HEK293 (cell line): ENCODE data around the gene MT1HL1.

Source experiments
- GLI4 ChIP-seq: fragments of 450-650 bp; formaldehyde crosslinking; IDR thresholded peaks from 2 replicates; pipeline ENCODE4 v1.5.1; 2016; ENCODE audit warnings: missing biosample characterization, missing genetic modification characterization
- HOXD13 ChIP-seq: sonication (generic); formaldehyde crosslinking; IDR thresholded peaks from 2 replicates; pipeline ENCODE4 v1.8.0; 2022; ENCODE audit warnings: missing genetic modification reagents, borderline replicate concordance
- REPIN1 ChIP-seq: fragments of 450-650 bp; formaldehyde crosslinking; IDR thresholded peaks from 2 replicates; pipeline ENCODE4 v1.5.1; 2017; ENCODE audit warnings: missing biosample characterization, missing genetic modification characterization, low read depth
- ZBTB48 ChIP-seq: fragments of 450-650 bp; formaldehyde crosslinking; IDR thresholded peaks from 2 replicates; pipeline ENCODE4 v1.5.1; 2016; ENCODE audit warnings: missing biosample characterization, missing genetic modification characterization
- ZNF157 ChIP-seq: fragments of 450-650 bp; formaldehyde crosslinking; IDR thresholded peaks from 2 replicates; pipeline ENCODE4 v1.5.1; 2016; ENCODE audit warnings: missing biosample characterization, missing genetic modification characterization
- ZNF16 ChIP-seq: fragments of 450-650 bp; formaldehyde crosslinking; IDR thresholded peaks from 2 replicates; pipeline ENCODE4 v1.5.1; 2016; ENCODE audit warnings: low read depth, missing biosample characterization, missing genetic modification characterization
- ZNF274 ChIP-seq, 2 experiments: fragments of 200-500 bp in 1 of 2; fragments of 450-650 bp in 1 of 2; sonication (Bioruptor generic) in 1 of 2; formaldehyde crosslinking in 1 of 2; IDR thresholded peaks; 2 replicates each; pipeline versions ENCODE4 v1.5.1 to v1.6.1; 2014 to 2016; ENCODE audit warnings: borderline replicate concordance in 1 of 2, inconsistent platforms in 1 of 2, low read length in 1 of 2, missing biosample characterization in 1 of 2, missing genetic modification characterization in 1 of 2
- ZNF335 ChIP-seq: fragments of 450-650 bp; formaldehyde crosslinking; conservative IDR thresholded peaks from 2 replicates; pipeline ENCODE4 v1.5.1; 2016; ENCODE audit warnings: missing biosample characterization, missing genetic modification characterization
- ZNF501 ChIP-seq: fragments of 450-650 bp; formaldehyde crosslinking; IDR thresholded peaks from 2 replicates; pipeline ENCODE4 v1.5.1; 2016; ENCODE audit warnings: missing biosample characterization, missing genetic modification characterization
- ZNF571 ChIP-seq: fragments of 450-650 bp; formaldehyde crosslinking; IDR thresholded peaks from 2 replicates; pipeline ENCODE4 v1.5.0; 2017; ENCODE audit warnings: missing biosample characterization, missing genetic modification characterization
- ZNF600 ChIP-seq: fragments of 450-650 bp; formaldehyde crosslinking; IDR thresholded peaks from 2 replicates; pipeline ENCODE4 v1.5.1; 2016; ENCODE audit warnings: missing biosample characterization, missing genetic modification characterization
- ZNF624 ChIP-seq: fragments of 450-650 bp; formaldehyde crosslinking; IDR thresholded peaks from 2 replicates; pipeline ENCODE4 v1.5.1; 2017; ENCODE audit warnings: missing biosample characterization, missing genetic modification characterization
- ZNF747 ChIP-seq: fragments of 450-650 bp; formaldehyde crosslinking; IDR thresholded peaks from 2 replicates; pipeline ENCODE4 v1.5.1; 2016; ENCODE audit warnings: missing biosample characterization, missing genetic modification characterization
- ZNF768 ChIP-seq: fragments of 450-650 bp; formaldehyde crosslinking; IDR thresholded peaks from 2 replicates; pipeline ENCODE4 v1.5.1; 2018; ENCODE audit warnings: missing biosample characterization, mild to moderate bottlenecking, missing genetic modification characterization
- ZNF776 ChIP-seq: fragments of 450-650 bp; formaldehyde crosslinking; IDR thresholded peaks from 2 replicates; pipeline ENCODE4 v1.5.0; 2017; ENCODE audit warnings: missing biosample characterization, missing genetic modification characterization, borderline replicate concordance
- ZNF777 ChIP-seq: fragments of 450-650 bp; formaldehyde crosslinking; IDR thresholded peaks from 2 replicates; pipeline ENCODE4 v1.5.1; 2017; ENCODE audit warnings: missing biosample characterization, missing genetic modification characterization, borderline replicate concordance
- TF ChIP-seq, protein P1 (sequence below): fragments of 450-650 bp; formaldehyde crosslinking; IDR thresholded peaks from 2 replicates; pipeline ENCODE4 v1.5.1; 2016; ENCODE audit warnings: missing biosample characterization, missing genetic modification characterization
- TF ChIP-seq, protein P2 (sequence below): fragments of 450-650 bp; formaldehyde crosslinking; IDR thresholded peaks from 2 replicates; pipeline ENCODE4 v1.5.1; 2016; ENCODE audit warnings: missing biosample characterization, missing genetic modification characterization
- TF ChIP-seq, protein P3 (sequence below): fragments of 450-650 bp; formaldehyde crosslinking; IDR thresholded peaks from 2 replicates; pipeline ENCODE4 v1.5.1; 2017; ENCODE audit warnings: missing biosample characterization, missing genetic modification characterization
- TF ChIP-seq, protein P4 (sequence below): fragments of 450-650 bp; formaldehyde crosslinking; IDR thresholded peaks from 2 replicates; pipeline ENCODE4 v1.5.1; 2017; ENCODE audit warnings: missing biosample characterization, missing genetic modification characterization
- TF ChIP-seq, protein P5 (sequence below): fragments of 450-650 bp; formaldehyde crosslinking; conservative IDR thresholded peaks from 2 replicates; pipeline ENCODE4 v1.5.1; 2016; ENCODE audit warnings: low read depth, missing biosample characterization, missing genetic modification characterization
- TF ChIP-seq, protein P6 (sequence below): fragments of 450-650 bp; formaldehyde crosslinking; IDR thresholded peaks from 2 replicates; pipeline ENCODE4 v1.5.1; 2016; ENCODE audit warnings: missing biosample characterization, missing genetic modification characterization
- TF ChIP-seq, protein P7 (sequence below): fragments of 450-650 bp; formaldehyde crosslinking; IDR thresholded peaks from 2 replicates; pipeline ENCODE4 v1.5.1; 2016; ENCODE audit warnings: missing biosample characterization, missing genetic modification characterization
- TF ChIP-seq, protein P8 (sequence below): fragments of 450-650 bp; formaldehyde crosslinking; IDR thresholded peaks from 2 replicates; pipeline ENCODE4 v1.5.1; 2016; ENCODE audit warnings: missing biosample characterization, missing genetic modification characterization
- TF ChIP-seq, protein P9 (sequence below): fragments of 450-650 bp; formaldehyde crosslinking; optimal IDR thresholded peaks from 2 replicates; pipeline ENCODE3; 2016; ENCODE audit warnings: missing biosample characterization, mild to moderate bottlenecking, missing genetic modification characterization

Gene MT1HL1

DNA sequence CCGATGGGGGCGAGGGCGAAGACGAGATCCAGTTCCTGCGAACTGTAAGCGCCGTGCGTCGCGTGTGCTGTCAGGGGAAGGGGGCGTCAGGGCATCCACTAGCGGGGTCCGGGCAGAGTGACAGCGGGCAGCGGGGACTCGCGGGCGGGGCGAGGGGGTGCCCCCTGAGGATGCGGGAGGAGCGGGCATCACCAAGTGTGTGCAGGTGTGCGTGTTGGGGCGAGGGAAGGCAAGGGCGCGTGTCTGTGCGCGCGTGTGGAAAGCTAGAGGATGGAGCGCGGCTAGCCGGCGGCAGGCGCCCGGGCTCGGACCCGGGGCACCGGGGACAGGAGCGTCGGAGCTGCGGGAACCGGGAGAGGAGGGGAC lies 38.3 kb upstream of the MT1HL1 start (continued):
- TF ChIP-seq, protein P1, sequence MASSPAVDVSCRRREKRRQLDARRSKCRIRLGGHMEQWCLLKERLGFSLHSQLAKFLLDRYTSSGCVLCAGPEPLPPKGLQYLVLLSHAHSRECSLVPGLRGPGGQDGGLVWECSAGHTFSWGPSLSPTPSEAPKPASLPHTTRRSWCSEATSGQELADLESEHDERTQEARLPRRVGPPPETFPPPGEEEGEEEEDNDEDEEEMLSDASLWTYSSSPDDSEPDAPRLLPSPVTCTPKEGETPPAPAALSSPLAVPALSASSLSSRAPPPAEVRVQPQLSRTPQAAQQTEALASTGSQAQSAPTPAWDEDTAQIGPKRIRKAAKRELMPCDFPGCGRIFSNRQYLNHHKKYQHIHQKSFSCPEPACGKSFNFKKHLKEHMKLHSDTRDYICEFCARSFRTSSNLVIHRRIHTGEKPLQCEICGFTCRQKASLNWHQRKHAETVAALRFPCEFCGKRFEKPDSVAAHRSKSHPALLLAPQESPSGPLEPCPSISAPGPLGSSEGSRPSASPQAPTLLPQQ (tag by site-specific recombination): no peak
- peak; percentile 70 for TF ChIP-seq ZNF335 (tag by site-specific recombination)
- no peak for TF ChIP-seq ZNF571 (tag by site-specific recombination)
- TF ChIP-seq ZNF600 (tag by site-specific recombination): no peak
- no peak; the same call in 1 of the 2 replicates for TF ChIP-seq GLI4 (tag by site-specific recombination)
- TF ChIP-seq, protein P2, sequence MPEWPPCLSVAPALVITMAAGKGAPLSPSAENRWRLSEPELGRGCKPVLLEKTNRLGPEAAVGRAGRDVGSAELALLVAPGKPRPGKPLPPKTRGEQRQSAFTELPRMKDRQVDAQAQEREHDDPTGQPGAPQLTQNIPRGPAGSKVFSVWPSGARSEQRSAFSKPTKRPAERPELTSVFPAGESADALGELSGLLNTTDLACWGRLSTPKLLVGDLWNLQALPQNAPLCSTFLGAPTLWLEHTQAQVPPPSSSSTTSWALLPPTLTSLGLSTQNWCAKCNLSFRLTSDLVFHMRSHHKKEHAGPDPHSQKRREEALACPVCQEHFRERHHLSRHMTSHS: no peak
- TF ChIP-seq, protein P3, sequence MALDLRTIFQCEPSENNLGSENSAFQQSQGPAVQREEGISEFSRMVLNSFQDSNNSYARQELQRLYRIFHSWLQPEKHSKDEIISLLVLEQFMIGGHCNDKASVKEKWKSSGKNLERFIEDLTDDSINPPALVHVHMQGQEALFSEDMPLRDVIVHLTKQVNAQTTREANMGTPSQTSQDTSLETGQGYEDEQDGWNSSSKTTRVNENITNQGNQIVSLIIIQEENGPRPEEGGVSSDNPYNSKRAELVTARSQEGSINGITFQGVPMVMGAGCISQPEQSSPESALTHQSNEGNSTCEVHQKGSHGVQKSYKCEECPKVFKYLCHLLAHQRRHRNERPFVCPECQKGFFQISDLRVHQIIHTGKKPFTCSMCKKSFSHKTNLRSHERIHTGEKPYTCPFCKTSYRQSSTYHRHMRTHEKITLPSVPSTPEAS (tag by site-specific recombination): no peak
- TF ChIP-seq HOXD13: no peak
- no peak for TF ChIP-seq ZNF16 (tag by site-specific recombination)
- TF ChIP-seq ZNF274 (IDR thresholded peaks at IDR 0.05; ENCODE audit: low read length): no peak
- TF ChIP-seq ZNF274 (tag by site-specific recombination; IDR thresholded peaks at IDR 0.05; ENCODE audit: borderline replicate concordance): no peak
- no peak for TF ChIP-seq ZNF747
- no peak for TF ChIP-seq ZNF776 (tag by site-specific recombination)
- TF ChIP-seq ZNF157 (tag by site-specific recombination): no peak
- TF ChIP-seq, protein P4, sequence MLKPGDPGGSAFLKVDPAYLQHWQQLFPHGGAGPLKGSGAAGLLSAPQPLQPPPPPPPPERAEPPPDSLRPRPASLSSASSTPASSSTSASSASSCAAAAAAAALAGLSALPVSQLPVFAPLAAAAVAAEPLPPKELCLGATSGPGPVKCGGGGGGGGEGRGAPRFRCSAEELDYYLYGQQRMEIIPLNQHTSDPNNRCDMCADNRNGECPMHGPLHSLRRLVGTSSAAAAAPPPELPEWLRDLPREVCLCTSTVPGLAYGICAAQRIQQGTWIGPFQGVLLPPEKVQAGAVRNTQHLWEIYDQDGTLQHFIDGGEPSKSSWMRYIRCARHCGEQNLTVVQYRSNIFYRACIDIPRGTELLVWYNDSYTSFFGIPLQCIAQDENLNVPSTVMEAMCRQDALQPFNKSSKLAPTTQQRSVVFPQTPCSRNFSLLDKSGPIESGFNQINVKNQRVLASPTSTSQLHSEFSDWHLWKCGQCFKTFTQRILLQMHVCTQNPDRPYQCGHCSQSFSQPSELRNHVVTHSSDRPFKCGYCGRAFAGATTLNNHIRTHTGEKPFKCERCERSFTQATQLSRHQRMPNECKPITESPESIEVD (tag by site-specific recombination): no peak
- TF ChIP-seq, protein P5, sequence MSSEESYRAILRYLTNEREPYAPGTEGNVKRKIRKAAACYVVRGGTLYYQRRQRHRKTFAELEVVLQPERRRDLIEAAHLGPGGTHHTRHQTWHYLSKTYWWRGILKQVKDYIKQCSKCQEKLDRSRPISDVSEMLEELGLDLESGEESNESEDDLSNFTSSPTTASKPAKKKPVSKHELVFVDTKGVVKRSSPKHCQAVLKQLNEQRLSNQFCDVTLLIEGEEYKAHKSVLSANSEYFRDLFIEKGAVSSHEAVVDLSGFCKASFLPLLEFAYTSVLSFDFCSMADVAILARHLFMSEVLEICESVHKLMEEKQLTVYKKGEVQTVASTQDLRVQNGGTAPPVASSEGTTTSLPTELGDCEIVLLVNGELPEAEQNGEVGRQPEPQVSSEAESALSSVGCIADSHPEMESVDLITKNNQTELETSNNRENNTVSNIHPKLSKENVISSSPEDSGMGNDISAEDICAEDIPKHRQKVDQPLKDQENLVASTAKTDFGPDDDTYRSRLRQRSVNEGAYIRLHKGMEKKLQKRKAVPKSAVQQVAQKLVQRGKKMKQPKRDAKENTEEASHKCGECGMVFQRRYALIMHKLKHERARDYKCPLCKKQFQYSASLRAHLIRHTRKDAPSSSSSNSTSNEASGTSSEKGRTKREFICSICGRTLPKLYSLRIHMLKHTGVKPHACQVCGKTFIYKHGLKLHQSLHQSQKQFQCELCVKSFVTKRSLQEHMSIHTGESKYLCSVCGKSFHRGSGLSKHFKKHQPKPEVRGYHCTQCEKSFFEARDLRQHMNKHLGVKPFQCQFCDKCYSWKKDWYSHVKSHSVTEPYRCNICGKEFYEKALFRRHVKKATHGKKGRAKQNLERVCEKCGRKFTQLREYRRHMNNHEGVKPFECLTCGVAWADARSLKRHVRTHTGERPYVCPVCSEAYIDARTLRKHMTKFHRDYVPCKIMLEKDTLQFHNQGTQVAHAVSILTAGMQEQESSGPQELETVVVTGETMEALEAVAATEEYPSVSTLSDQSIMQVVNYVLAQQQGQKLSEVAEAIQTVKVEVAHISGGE (tag by site-specific recombination): peak; percentile 33; the same call in 1 of the 2 replicates
- TF ChIP-seq REPIN1 (tag by site-specific recombination): no peak
- TF ChIP-seq, protein P6, sequence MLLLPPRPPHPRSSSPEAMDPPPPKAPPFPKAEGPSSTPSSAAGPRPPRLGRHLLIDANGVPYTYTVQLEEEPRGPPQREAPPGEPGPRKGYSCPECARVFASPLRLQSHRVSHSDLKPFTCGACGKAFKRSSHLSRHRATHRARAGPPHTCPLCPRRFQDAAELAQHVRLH (tag by site-specific recombination): no peak
- TF ChIP-seq ZNF777 (tag by site-specific recombination): no peak
- TF ChIP-seq, protein P7, sequence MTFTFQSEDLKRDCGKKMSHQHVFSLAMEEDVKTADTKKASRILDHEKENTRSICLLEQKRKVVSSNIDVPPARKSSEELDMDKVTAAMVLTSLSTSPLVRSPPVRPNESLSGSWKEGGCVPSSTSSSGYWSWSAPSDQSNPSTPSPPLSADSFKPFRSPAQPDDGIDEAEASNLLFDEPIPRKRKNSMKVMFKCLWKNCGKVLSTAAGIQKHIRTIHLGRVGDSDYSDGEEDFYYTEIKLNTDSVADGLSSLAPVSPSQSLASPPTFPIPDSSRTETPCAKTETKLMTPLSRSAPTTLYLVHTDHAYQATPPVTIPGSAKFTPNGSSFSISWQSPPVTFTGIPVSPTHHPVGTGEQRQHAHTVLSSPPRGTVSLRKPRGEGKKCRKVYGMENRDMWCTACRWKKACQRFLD (tag by site-specific recombination): no peak
- no peak for TF ChIP-seq ZNF501 (tag by site-specific recombination)
- TF ChIP-seq ZBTB48: no peak; the same call in 1 of the 2 replicates
- TF ChIP-seq, protein P8, sequence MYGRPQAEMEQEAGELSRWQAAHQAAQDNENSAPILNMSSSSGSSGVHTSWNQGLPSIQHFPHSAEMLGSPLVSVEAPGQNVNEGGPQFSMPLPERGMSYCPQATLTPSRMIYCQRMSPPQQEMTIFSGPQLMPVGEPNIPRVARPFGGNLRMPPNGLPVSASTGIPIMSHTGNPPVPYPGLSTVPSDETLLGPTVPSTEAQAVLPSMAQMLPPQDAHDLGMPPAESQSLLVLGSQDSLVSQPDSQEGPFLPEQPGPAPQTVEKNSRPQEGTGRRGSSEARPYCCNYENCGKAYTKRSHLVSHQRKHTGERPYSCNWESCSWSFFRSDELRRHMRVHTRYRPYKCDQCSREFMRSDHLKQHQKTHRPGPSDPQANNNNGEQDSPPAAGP (tag by site-specific recombination): peak; percentile 81; the same call in 1 of the 2 replicates
- TF ChIP-seq, protein P9, sequence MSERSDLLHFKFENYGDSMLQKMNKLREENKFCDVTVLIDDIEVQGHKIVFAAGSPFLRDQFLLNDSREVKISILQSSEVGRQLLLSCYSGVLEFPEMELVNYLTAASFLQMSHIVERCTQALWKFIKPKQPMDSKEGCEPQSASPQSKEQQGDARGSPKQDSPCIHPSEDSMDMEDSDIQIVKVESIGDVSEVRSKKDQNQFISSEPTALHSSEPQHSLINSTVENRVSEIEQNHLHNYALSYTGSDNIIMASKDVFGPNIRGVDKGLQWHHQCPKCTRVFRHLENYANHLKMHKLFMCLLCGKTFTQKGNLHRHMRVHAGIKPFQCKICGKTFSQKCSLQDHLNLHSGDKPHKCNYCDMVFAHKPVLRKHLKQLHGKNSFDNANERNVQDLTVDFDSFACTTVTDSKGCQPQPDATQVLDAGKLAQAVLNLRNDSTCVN (tag by site-specific recombination): peak; percentile 98
- no peak for TF ChIP-seq ZNF624 (tag by site-specific recombination)
- no peak for TF ChIP-seq ZNF768
